Amniotic stem cell (primary cell): ENCODE data around the gene CNOT9.
"Not testable (repeated sequence)": the region's sequence is repeated elsewhere in the genome, so short reads cannot be mapped to it uniquely, and the experiment has no call there.

Source experiments
- DNase-seq: peaks from one replicate; lab custom pipeline; 2025; lab: John Stamatoyannopoulos, UW

The CNOT9 gene, protein sequence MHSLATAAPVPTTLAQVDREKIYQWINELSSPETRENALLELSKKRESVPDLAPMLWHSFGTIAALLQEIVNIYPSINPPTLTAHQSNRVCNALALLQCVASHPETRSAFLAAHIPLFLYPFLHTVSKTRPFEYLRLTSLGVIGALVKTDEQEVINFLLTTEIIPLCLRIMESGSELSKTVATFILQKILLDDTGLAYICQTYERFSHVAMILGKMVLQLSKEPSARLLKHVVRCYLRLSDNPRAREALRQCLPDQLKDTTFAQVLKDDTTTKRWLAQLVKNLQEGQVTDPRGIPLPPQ

DNA sequence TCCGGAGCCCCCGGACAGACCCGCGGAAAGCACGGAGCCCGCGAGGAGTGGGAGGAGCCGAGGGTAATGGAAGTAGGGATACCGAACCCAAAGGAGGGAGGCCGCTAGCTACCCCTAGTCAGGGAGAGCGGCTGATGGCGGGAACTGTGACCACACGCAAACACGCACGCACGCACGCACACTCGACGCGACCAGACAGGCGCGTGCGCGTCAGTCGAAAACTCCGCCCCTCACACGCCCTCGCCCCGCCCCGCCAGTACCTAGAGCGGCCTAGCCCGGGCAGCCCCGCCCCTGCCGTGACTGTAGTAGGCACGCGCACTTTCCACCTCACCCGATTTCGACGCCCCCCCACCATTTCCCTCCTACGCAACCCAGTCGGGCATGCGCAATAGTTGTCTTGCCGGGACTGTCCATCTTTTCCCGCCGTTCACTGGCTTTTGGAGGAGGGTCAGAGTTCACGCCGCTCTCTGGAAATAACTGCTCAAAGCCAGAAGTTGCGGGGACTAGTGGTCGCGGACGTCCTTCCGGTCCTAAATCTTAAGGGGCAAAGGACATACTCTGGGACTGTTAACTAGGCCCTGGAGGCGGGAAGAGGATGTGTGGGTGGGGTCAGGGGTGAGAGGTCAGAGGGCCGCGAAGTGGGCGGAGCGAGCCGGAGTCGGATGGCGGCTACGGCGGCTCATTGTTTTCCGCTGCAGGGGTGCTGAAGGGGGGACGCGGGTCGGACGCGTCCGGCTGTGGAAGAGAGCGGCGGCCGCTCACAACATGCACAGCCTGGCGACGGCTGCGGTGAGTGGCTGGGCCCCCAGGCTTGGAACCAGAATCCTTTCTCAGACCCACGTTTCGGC lies at the start of gene CNOT9, which contains the start of gene USP37:
Gene CNOT9, plus strand, starts transcription at position 650 of the 848 bp plus-strand sequence. Its CDS starts 116 bp downstream, at position 766.
Gene USP37, minus strand, starts transcription at position 162 of the 848 bp plus-strand sequence. CDS start 9,698 bp downstream, outside the sequence.
- DNase-seq, result peak; percentile 96

DNA sequence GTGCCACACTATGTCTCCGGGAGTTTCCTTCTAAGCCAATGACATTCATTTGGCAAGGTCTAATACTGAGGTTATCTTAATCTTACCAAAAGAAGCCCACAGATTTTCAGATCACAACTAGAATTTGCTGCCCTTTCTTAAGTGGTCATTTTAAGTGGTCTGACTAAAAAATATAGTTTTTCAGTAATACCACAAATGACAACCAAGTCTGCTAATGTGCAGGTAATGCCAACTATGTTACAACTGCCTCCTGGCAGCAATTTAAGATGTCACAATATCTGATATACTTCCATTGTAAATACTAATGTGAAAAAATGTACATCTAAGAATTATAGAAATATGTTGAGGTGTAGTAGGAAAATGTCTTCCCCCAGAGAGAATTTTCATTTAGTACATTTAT lies 49.8 kb upstream of the CNOT9 start:
- no peak for DNase-seq

DNA sequence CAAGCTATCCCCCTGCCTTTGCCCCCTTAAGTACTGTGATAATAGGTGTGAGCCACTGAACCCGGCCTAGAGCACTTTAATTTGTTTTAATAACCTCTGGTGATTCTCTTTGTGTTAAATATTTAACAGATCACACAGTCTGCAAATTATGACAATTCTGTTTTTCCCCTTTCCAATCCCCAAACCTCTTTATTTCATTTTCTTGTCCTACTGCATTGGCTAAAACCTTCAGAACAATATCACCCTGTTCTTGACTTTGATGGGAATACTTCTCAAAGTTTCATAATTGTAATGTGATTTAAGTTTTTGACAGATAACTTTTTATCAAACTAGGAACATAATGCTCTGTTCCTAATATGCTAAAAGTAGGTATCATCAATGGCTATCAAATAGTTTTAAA lies 45.0 kb upstream of the CNOT9 start:
- no peak for DNase-seq

DNA sequence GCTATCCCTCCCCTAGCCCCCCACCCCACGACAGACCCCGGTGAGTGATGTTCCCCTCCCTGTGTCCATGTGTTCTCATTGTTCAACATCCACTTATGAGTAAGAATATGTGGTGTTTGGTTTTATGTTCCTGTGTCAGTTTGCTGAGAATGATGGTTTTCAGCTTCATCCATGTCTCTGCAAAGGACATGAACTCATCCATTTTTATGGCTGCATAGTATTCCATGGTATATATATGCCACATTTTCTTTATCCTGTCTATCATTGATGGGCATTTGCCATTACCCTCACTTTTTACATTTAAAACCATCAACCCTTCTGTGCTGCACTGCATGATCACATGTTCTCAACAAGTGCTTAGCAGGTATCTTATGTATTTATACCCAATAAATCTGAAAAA lies 40.2 kb upstream of the CNOT9 start:
- DNase-seq, result not testable (repeated sequence)

DNA sequence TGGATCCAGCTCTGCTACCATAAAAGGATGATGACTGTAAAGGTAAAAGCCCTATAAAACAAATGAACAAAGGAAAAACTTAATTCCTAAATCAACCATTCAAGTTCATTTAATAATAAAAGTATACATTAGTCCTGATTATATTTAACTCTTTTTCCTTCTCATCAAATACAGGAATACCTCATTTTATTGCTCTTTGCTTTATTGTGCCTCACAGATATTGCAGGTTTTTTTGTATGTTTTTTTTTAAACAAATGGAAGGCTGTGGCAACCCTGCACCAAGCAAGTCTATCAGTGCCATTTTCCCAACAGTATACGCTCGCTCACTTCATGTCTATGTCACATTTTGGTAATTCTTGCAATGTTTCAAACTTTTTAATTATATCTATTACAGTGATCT lies 38.6 kb upstream of the CNOT9 start:
- DNase-seq, result no peak

DNA sequence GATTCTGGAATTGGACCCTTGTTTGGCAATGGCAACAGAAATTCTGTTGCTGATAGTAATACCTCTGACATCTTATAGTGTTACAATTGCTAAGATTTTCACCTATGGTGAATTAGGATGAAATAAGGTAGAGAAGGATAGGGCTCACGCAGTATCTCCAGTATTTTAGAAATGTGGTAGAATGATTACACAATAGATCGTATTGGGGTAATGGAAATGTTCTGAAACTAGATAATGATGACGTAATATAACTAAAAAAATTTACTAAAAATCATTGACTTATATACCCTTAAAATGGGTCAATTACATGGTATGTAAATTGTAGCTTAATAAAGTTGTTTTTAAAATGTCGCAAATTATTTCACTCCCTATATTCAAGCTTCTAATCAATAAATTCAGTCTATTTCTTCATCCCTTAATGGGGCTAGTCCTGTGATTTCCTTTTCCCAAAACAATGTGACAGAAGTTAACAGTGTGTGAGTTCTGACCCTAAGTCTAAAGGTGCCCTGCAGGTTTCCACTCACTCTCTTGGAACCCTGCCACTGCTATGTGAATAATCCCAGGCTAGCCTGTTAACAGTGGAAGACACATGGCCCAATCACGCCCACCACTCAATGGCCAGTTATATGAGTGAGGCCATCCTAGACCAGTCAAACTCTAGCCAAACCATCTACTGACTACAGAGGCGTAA lies 31.7 kb upstream of the CNOT9 start:
- no peak for DNase-seq

DNA sequence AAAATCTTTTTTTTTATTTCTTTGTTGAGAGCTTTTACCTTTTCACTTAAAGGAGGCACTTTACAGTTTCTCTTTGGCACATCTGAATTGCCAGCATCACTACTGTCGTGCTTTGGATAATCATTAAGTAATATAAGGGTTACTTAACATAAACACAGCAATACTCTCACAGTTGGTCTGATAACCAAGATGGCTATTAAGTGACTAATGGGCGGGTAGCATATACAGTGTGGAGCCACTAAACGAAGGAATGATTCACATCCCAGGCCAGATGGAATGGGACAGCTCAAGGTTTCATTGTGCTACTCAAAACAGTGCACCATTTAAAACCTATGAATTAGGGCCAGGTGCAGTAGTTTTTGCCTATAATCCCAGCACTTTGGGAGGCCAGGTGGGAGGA lies 28.6 kb upstream of the CNOT9 start:
- DNase-seq, result no peak

DNA sequence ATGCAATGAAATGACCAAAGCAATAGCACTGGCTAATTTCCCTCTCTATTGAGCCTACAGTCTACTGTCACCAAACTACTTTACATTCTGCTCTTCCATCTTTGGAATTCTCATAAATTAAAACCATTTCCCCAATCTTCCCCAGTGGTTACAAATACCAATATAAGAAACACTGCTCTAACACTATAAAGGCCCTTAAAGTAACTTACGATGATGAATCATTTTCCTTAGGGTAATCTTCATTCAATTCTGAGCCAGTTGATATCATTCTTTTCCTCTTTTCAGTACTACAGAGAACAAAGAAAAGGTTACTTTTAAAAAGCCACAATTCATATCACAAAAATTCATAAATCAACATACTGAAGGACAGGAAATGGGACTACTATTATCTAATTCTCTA lies 22.6 kb upstream of the CNOT9 start:
- DNase-seq, result no peak

DNA sequence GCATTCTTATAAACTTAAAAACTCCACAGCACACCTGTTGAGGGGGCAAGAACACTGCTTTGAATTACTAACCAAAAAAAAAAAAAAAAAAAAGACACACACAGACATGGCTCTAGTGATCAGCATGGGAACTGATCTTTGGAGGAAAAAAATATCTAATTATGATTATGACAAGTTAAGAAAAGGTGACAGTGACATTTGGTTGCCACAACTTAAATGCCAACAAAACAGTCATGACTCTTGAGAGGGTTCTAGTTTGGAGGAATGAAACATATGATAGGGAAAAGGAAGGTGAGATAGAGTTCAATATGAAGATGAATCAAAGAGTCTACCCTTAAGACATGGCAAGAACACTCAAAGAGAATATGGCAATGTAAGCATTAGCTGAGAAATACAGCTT lies 21.1 kb upstream of the CNOT9 start:
- no peak for DNase-seq

DNA sequence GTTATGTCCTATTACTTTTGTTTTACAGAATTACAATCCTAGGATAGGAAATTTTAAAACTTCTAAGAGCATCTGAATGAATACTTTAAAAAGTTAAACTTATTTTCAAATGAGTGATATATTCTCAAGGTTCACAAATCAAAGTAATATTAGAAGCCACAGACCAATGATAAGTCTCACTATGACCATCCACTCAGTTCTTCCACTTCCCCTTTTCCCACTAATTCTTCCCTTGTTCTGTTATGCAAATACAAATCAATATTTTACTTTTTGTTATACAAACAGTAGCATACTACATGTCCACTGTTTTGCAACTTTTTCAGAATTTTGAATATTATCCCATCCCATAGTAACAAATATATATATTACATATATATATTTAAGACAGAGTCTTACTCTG lies 20.7 kb upstream of the CNOT9 start:
- DNase-seq, result no peak

DNA sequence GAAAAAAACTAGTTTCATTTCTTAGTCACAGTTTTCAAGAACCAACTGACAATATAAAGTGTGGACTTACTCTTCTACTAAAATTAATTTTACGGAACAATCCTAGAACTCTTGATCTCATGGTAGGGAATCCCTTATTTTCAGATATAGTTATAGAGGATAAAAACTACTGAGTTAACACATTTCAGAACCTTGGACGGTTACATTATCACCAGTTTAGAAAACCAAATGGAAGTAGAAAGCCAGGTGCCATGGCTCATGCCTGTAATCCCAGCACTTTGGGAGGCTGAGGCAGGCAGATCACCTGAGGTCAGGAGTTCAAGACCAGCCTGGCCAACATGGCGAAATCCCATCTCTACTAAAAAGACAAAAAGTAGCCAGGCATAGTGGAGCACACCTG lies 14.4 kb upstream of the CNOT9 start:
- not testable (repeated sequence) for DNase-seq

DNA sequence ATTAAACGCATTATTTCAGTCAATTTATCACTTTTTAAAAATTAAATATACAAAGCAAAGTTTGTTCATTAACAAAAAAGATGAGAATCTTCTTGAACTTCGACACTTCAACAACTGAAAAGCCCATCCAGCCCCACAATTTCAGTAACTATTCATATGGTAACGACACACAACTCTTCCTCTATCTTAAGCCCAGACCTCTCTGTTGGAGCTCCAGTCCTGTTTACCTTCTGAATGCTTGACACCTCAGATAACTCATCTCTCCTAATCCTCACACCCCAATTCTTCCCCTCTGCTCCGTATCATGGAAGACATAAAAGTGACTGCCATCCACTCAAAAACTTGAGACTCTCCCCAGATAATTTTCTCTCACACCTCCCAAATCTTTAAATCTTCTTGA lies 13.1 kb upstream of the CNOT9 start:
- DNase-seq, result no peak

DNA sequence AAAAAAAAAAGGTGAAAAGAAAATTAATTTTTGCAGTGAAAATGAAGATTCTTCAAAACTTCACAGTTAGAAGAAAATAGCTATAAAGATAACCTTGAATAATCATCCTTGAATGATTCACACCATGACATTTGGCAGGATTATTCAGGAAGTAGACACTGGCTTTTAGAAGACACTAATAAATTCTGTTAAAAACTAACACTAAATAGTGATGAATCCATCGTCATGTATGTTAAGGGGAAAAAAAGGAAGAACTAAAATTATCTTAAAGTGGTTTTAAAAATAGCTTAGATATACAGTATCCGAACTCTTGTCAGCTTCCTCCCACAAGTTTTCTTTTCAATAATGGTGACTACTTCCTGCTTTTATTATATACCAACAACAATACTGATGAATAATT lies 10.7 kb upstream of the CNOT9 start:
- DNase-seq, result no peak

DNA sequence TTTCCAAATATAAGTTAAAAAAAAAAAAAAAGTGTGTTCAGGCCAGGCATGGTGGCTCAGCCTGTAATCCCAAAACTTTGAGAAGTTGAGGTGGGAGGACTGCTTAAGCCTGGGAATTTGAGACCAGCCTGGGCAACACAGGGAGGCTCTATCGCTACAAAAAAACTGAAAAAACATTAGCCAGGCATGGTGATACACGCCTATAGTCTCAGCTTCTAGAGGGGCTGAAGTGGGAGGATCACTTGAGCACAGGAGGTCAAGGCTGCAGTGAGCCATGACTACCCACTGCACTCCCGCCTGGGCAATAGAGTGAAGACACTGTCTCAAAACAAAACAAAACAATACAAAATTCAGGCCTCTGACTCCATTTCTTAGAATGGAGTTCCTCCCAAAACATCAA lies 9.7 kb upstream of the CNOT9 start:
- DNase-seq, result no peak

DNA sequence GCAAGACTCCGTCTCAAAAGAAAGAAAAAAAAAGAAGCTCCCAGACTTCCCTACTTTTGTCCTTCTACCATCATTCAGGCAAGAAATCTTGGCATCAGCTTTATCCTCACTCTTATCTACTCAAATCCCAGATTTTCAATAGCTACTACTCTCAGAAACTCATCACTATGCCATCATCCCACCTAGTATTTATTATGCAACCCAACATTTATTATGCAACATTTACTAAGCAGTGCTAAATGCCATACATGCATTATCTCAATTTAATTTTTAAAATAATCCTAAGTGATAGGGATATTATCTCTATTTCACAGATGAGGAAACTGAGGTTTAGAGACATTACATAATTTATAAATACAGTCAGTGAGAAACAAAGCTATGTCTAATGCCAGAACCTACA lies 4.6 kb upstream of the CNOT9 start:
- no peak for DNase-seq

DNA sequence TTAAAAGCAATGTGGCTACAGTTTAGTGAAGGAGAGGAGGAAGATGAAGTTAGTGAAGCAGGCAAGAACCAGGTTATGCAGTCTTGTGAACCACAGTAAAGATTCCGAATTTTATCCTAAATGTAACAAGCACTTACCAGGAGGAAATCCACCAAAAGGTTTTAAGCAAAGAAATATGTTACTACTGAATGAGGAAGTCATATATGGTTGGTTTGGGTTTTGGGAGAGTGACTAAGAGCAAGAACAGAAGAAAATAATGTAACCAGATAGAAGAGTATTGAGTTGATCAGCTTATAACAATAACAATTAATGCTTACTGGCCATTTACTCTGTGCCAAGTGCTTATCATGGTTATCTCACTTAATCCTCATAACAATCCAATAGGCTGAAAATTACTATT lies 2.3 kb upstream of the CNOT9 start:
- no peak for DNase-seq

DNA sequence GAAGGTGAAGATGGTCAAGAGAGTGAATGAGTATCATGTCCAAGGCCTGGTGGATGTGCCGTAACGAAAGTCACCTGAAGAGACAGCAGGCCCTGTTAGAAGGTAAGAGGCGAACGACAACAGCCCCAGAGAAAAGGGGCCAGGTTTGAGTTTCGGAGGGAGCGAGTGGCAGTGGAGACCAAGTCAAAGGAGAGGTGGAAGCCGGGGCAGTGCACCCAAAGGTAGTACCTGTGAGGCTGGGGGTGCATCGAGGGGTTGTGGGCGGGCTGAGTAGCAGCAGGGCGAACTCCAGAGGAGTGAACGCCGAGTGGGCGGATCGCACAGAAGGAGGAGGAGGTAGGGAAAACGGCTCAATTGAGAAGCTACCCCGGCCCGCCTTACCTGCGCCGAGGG lies 846 bp upstream of the CNOT9 start:
- DNase-seq, result no peak

DNA sequence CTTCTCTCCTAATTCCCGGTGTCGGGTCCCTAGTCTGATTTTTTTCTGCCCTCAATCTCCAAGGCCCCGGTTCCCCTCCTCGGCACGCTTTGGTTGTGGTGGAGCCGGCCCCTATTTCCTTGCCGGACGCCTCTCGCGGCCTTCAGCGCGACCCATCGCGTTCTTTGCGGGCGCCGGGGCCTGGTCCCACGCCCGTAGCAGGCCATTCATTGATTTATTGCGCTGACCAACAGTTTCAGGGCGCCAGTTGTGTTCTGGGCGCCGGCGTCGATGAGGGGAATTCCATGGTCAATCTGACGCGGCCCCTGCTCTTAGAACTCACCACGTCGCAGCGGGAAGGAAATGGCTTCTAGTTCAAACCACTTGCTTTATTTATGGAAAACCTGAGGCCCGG lies 396 bp downstream of the CNOT9 start:
- DNase-seq, result peak; percentile 28

DNA sequence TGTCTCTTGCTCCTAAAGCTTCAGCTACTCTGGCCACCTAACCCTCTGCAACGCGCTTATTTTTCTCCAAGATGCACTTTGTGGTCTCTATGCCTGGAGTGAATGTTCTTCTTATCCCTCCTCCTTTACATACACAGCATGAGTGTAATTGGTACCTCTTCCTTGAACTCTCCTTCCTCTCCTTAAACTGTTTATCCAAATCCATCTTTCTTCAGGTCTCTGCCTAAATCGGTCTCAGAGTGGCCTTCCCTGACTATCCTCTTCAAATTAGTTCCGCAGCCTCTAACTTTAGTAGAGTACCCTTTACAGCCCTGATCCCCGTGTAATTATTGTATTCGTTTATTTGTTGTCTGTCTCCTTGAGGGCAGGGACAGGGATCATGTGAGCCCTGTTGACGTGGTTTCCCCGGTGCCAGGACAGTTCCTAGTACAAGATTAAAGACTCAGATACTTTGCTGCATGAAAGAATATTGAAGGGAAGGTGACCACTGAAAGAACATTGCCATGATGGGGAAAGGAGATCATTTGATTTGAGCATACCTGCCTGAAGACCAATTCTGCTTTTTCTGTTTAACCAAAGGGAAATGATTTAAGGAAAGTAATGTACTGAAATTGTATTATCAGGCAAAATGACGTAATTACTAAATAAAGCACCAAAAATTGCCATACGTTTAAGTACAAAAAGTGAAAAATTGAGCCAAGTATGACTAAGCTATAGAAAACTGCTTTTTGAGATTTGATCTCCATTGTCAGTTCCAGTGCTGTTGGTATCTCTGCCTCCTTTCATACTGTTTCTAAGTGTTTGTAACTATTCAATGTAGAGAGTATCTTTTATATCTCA lies 1.2 kb downstream of the CNOT9 start:
- peak; percentile 1 for DNase-seq

DNA sequence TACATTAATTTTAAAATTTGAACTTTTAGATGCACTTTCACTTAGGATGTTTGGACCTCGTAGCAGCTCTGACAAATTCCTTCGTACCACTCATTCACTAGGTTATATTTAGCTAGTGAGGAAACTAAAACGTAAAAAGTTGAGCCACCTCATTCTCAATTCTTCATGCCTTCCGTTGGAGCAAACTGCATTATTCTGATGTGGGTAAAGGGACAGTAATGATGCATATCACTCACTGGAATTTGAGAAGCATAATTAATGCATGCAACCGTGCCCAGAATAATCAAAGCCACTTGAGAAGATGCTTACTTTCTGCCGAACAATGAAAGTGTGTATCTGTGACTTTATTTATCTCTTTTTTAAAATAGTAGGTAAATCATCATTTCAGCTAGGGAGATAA lies 2.2 kb downstream of the CNOT9 start:
- DNase-seq, result peak; percentile 21

DNA sequence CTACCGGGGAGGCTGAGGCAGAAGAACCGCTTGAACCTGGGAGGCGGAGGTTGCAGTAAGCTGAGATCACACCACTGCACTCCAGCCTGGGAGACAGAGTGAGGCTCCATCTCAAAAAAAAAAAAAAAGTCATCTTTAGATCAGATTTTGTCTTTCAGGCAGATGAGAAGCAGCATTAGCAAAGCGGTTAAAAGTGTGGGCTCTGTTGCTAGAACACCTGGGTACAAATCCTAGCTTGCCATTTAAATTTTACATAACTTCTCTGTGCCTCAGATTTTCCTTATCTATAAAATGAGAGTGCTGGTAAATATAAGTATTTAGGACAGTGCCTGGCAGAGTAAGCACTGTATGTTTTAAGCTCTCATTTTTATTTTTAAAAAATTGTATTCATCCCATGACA lies 8.2 kb downstream of the CNOT9 start:
- DNase-seq, result no peak
